Inflammatory macrophage treated with lipopolysaccharide for 4 hours (primary cell): ENCODE measurements around the gene TFCP2L1.

Source experiments
- DNase-seq: peaks from one replicate; pipeline ENCODE4 v3.0.0-alpha.2; 2020

TFCP2L1 gene

DNA sequence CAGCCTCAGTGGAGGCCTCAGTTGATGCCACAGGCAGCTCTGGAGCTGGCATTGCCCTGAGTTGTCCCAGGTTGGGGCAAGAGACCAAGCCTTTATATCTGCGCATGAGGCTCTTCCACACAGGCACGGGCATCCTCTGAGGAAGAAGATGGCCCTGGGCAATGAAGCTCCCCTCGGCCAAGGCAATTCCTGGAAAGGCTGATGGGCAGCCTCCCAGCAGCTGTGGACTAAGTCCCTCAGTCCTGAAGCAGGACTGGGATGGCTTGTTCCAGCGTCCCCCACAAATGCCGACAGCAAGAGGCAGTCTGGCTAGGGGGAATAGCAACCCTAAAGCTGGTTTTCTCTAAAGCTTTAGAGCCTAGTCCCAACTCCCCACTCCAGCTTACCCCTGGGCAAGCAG lies 90.0 kb downstream of the TFCP2L1 start:
- no peak for DNase-seq

DNA sequence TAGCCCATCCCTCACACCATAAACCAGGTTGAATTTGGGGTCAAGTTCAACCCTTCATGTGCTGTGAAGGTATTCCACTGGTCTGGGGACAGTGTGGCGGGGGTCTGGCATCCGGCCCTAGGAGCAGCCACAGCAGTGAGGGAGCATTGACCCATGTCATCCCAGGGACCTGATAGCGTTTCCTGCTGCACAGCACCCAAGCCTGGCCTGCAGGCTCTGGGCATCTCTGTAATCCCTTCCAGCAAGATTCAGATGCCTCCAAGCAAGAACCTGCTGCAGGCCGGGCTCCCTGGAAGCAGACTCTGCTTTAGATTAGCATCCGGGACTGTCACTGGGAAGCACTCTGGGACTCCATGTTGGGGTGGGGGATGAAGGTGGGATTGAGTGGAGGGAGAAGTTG lies 90.4 kb downstream of the TFCP2L1 start:
- no peak for DNase-seq

DNA sequence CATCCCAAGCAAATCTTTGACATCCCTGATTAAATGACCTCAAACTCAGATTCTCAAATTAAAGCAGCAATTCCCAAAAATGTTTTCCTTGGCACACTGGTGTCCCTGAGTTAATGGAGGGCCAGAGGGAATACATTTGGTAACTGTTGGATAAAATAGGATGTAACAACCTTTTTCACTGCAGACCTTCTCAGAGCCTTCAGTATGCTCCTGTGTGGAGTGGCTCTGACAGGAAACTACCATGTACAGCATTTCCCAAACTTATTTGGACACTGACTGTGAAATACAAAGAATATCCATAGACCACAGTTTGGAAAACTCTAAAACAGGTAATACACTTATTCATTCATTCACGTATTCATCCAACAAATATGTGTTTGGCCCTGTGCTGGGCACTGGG lies 91.8 kb downstream of the TFCP2L1 start:
- DNase-seq, result no peak

DNA sequence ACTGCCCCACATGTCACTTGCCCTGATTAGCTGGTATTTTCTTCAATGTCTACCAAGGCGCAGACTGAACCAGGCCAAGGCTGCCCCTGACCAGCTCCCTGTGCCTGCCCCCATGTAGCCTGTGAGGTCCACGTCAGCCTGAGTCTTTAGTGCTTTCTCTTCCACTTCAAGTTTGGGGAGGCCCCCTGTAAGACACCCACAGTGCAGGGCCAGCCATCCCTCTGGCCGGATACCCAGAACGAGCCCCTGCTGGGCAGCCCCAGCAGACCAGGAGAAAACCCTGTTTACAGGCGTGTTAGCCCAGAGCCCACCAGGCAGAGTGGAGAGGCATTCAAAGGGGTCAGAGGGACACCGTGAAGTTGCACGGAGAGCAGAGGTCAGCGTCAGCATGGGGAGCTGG lies 92.4 kb downstream of the TFCP2L1 start:
- no peak for DNase-seq

DNA sequence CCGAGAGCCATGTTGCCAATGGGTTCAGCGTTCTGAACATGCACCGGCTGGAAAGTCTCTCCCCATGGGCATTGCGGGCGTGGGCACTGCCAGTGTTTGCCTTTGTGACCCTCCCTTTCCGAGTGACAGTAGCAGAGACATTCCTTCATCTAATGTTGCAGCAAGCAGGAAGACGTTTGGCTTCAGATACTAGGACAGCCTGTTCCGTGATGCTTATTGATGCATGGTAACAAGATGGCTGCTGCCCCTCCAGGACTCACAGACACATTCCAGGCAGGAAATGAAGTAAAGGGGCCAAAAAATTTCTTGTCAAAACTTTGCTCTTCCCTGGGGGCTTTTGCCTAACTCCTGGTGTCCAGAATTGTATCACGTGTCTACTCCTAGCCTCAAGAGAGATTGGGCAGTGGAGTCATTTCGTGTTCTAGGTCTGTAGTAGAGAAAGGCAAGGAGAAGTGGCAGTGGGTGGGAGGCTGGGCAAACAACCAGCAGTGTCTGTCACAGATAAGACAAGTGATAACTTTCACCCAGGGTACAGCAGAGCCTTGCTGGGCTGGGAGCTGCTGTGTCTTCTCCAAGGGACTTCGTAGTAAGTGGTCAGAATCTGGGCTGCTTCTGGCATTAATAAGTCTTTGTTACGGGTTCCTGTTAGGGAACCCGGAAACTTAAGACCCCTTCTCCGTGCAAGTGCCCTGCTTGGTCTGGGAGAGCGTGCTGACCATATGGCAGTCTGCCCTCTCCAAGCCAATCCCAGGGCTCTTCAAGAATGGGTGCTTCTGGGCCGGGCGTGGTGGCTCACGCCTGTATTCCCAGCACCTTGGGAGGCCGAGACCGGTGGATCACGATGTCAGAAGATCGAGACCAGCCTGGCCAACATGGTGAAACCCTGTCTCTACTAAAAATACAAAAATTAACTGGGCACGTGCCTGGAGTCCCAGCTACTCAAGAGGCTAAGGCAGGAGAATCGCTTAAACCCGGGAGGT lies 93.5 kb downstream of the TFCP2L1 start:
- DNase-seq, result no peak

DNA sequence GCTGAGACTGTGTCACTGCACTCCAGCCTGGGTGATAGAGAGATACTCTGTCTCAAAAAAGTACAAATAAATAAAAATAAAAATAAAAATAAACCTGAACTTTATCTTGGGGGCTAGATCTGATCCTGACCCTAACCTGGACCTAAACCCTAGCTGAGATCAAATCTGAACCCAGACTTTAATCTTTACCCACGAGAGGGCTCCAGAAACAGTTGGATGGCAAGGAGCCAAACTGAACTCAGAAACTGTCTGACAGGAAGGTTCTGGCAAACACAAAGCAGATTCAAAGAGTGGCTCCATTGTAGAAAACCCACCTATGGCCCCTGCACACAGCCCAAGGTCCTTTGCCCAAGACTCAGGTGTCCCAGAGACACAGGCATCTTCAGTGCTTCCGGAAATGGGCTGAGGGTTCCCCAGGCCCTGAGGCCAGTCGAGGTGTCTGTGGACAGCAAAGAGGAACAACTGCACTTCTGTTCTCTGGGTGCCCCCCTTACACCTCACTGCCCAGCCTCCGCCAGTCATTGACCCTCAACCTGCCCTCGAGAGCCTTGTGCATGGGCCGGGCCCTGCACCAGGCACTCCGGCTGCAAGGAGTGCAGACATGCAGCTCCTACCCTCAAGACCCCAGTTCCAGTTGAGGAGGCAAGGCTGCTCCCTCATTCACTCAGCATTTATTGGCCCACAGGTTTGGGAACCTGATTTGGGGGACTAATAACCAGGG lies 95.2 kb downstream of the TFCP2L1 start:
- DNase-seq, result no peak

DNA sequence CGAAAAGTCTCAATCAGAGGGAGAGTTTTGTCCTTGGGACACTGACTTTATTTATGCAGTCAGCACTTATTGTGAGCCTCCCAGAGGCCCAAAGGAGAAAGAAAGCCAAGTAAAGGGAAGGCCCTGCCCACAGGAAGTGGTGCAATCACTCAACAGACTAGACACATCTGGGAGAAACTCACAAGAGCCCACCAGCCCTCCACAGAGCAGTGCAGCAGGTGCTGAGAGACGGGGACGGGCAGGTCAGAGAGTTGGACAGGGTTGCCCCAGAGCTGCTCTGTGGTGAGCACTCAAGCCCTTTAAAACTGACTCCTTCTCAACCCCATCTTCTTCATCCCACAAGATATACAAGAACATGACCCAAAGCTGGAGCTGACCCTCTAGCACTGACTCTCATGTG lies 96.0 kb downstream of the TFCP2L1 start:
- peak; percentile 44 for DNase-seq

DNA sequence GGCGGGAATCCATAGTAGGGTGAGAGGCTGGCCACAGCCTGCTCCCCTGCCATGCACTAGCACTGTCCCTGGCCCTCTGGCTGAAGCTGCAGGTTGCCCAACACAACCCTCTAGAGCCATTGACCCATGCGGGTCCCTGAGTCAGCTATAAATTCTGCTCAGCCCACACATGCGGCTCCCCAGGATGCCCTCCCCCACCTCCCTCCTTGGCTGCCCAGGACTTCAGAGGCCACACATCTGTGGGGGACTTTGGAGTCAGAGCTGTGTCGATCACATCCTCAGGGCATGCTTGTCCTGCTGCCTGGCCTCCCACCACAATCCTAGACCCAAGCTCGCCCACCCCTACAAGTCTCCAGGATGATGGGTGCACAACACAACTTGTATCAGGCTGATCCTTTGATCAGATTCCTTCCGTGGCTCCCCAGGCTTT lies 97.0 kb downstream of the TFCP2L1 start:
- DNase-seq, result no peak

DNA sequence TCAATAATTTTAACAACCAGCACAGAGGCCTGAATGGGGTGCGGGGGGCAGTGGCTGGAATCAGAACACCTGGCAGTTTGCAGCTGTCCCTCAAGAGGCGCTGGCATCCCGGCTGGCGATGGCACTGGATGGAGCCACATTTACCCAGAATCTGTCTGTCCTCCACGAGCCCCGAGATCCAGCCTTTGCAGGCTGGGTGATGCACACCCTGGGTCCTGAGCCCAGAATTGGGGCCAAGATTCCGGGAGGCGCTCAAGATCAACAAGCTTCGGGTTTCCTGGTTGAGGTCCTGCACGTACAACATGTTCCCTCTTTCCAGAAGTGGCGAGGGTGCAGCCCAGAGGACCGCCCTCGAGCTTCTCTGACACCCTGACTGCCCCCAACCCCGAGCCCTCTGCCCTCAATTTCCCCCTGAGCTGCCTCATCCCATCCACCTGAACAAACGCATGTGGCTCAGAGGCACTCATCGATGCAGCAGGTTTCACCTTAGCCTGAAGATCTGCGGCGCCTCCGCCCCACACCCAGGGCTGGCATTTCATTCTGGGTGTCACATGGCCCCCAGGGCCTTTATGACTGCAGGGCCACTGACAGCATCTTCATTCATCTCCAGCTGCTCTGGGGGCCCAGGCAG lies 97.5 kb downstream of the TFCP2L1 start:
- DNase-seq, result no peak

DNA sequence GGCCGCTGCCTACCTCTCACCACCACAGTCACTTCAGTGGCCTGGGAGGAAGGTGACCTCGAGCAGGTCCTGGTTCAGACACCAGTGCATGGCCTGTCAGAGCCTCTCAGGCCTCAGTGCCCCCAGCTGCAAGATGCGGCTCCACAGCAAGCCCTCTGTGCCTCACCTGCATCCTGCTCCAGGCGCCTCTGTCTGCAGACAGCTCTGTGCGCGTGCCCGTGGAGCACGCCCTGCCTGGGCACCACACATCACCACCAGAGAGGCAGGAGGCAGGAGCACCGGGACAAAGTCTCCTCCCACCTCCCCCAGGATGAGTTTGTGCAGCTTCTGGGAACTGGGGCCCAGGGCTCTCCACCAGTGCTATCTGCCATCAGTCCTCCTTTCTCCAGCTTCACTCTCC lies 98.7 kb downstream of the TFCP2L1 start:
- DNase-seq, result no peak

DNA sequence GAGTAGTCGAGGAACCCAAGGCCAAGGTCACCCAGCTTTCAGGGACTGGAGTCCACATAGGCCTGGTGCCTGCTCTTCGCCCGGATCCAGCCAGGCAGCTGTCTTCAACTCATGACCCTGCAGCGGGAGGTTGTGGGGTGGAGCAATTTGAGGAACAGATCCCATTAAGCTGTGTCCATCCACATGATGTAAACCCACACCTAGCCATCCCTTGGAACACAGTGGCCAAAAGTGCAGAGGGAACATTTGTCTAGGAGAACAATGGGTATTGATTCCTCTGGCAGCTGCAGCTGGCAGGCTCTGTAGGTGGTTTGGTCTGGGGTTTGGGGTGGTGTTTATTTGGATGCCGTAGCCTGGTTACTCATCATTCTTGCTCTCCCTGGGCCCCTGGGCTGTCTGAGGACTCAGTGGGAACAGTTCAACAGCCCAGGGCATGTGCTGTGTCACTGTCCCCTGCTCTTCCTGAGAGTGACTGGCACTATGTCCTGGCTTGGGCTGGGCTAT lies 99.4 kb downstream of the TFCP2L1 start:
- DNase-seq, result no peak

DNA sequence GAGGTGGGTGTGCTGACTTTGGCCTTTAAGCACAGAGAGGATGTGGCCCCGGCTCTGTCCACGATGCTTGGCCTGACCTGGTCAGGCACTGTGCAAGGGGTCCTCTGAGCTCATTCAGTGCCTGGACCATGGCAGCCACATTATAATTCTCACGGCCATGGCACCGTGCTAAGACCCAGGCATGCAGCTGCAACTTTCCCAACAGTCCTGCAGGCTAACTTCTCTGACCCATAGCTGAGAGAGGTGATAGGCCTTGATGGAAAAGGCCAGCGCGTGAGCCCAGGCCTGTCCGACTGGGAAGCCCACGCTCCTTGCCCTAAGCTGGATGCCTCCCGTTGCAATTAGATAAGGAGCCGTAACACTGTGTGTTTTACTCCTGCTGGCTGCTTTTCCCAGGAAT lies 99.9 kb downstream of the TFCP2L1 start:
- no peak for DNase-seq

DNA sequence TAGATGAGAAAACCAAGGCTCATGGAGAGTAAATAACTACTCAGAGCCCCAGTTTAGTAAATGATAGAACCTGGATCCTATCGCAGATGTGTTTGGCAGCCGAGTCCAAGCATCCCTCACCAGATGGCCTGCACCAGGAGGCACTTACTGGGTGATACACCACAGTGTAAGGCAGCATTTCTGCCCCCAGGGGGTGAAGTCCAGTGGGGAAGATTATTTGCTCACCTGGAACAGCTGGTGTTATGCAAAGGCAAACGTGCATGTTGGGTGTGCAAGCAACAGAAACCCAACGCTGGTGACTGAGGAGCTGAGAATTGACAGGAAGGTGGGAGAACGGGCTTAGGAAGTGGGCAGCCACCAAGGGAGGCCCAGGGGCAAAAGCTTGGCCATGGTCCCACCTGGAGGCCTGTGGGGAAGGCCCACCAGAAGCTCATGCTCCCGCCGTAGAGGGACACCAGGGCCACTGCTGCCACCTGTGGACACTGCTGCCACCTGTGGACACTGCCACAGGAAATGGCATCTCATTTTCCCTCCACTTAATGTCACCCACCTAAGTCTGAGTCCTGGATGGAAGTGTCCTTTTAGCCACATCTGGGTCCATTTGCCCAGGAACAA lies 100.6 kb downstream of the TFCP2L1 start:
- DNase-seq, result no peak

DNA sequence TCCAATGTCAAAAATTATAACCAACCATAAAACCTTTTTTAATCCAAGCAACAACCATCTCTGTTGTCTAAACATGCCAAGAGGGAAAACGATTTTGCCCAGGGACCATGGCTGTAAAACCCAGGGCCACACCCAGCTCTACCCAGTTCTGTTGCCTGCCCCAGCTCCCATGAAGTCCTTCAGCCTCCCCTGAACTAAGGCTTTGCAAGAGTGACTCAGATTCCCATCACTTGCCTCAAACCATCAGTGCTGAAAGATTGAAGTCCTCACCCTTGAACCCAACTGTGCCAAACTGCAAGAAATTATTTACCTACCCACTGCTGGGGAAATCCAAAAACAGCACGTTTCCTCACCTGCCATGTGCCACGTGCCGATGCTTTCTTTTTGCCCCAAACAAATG lies 102.5 kb downstream of the TFCP2L1 start:
- DNase-seq, result no peak

DNA sequence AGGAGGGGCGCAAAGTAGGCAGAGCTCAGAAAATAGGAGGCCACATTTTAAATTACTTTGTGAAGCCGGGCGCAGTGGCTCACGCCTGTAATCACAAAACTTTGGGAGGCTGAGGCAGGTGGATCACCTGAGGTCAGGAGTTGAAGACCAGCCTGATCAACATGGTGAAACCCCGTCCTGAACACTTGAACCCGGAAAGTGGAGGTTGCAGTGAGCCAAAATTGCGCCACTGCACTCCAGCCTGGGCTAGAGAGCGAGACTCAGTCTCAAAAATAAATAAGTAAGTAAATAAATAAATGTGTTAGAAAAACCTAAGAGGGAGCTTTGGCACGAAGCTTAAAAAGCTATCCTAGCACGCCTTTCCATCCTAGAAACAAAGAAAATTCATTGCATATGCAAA lies 105.5 kb downstream of the TFCP2L1 start:
- DNase-seq, result no peak

DNA sequence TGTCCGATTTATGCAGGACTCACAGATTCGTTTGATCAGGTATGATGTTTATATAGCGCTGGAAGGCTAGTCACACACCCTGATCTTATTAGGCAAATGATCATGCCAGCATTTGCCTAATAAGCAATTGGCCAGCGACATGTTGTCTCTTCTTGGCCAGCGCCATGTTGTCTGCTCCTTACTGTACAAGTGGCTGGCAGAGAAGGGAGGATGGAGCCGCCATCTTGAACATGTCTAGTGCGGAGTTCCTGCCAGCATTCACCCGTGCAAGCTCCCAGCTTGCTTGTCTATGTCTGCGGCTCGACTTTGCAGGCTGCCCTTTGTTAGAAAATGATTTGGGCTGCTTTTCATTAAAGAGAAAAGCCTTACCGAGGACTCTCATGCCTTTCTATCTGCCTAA lies 106.3 kb downstream of the TFCP2L1 start:
- DNase-seq, result no peak

DNA sequence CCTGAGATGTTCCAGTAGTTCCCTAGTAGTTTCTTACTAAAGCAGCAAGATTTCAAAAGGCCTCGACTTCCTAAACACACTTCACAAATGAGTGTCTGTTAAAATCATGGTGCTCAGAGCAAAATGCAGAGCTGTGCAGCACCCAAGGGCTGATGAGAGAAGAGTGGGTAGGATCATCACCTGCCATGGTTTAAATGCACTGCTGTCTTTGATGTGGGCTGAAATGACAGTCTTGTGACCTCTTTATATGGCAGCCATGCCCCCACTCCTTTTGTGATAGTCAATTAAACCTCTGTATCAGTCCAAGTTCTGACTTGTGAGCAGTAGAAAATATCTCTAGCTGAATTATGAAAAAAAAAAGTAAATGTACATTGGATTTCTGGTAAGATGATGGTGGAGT lies 107.1 kb downstream of the TFCP2L1 start:
- DNase-seq, result no peak

DNA sequence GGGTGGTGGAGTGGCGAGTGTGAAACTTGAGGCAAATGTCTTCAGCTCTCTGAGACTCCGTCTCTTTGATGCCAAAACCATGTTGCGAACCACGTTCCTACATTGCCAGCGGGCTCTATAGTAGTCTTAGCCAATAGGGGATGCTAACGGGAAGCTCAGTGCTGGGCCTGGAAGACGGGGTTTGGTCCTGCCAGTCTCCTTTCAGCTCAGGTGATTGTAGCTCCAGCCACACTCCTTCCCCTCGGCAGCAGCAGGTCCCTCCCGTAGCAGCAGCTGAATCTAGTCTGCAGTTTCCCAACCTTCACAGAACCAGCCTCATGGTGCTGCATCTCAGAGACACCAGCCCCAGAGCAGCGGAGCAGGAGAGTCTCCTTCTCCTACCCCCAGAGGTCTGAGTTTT lies 109.7 kb downstream of the TFCP2L1 start:
- DNase-seq, result no peak

DNA sequence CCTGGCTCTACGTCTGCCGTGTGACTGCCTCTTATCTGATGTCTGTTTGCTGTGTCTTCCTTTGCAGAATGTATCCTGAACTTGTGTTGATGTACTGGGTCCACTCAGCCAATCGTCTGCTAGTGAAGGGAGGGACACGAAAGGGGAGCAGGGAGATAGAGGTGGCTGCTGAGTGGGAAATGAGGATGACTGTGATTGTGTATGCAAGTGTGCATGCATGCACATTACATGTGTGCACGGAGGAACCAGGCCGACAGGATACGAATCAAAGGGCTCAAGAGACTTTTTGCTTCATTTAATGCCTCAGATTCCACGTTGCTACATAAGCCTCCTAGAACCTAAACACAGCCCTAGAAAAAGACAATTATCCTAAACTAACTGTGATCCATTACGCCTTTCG lies 111.2 kb downstream of the TFCP2L1 start:
- DNase-seq, result no peak

DNA sequence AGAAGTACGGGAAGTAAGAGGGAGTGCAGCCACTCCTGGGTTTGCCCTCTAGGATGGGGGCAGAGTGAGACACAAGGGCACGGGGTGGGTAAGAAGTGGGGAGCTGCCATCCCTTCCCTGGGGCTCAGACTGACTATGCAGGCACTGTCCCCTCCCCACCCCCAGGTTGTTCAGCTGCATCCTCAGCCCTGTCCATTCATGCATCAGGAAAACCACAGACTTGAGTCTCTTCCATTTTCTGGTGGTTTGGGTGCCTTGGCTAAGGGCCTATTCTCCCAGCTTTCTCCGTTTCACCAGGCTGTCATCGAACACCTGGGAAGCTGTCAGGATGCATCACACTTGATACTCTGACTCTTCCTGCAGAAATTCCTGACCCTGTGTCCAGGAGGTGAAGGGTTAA lies 111.9 kb downstream of the TFCP2L1 start:
- DNase-seq, result no peak

DNA sequence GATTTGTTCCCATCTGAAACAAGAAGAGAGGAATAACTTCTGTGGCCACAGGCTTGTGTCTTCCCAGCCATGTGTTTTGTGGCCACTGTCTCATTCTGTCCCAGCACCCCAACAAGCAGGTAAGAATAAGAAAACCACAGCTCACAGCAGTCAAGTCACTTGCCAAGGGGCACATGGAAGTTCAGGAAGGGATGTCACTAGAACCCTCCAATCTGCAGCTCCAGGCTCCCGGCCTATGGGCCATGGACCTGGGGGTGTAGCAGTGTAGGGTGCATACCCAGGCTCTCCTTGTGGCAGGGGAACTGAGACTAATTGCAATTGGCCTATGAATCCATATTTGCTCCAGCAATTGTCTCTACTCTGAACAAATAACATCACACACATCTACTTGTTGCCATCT lies 112.5 kb downstream of the TFCP2L1 start:
- DNase-seq, result no peak

DNA sequence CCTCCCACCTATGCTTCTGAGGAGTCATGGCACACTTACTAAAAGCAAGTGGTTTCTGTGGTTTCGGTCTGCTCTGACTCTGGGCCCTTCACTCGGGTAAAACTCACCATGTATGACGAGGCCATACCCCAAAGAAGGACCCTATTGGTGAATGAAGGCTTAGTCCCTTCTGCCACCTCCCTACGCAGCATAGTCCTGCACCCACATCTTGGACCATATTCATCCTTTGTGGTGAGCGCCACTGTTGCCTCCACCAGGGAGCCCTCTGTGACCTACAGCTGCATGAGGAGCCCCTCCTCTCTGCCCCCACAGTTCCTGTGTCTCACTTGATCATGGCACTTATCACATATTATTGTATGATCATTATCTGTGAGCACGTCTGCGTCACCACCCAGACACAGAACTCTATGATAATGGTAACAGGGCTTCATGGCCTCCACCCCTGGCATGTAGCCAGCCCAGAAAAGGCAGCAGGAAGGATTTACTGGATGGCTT lies 113.3 kb downstream of the TFCP2L1 start:
- no peak for DNase-seq

DNA sequence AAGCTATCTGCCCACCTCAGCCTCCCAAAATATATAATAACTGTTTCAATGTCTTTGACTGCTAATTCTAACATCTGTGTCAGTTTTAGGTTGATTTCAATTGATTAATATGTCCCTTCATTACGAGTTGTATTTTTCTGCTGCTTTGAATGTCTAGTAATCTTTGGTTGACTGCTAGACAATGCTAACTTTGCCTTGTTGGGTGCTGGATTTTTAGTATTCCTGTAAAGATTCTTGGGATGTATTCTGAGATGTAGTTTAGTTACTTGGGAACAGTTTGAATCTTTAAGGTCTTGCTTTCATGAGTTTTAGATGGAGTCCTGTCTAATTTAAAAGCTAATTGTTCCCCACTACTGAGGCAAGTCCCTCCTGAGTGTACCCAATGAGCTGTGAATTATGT lies 114.4 kb downstream of the TFCP2L1 start:
- no peak for DNase-seq
